ENCODE measurements around the gene ZNF142.

DNA sequence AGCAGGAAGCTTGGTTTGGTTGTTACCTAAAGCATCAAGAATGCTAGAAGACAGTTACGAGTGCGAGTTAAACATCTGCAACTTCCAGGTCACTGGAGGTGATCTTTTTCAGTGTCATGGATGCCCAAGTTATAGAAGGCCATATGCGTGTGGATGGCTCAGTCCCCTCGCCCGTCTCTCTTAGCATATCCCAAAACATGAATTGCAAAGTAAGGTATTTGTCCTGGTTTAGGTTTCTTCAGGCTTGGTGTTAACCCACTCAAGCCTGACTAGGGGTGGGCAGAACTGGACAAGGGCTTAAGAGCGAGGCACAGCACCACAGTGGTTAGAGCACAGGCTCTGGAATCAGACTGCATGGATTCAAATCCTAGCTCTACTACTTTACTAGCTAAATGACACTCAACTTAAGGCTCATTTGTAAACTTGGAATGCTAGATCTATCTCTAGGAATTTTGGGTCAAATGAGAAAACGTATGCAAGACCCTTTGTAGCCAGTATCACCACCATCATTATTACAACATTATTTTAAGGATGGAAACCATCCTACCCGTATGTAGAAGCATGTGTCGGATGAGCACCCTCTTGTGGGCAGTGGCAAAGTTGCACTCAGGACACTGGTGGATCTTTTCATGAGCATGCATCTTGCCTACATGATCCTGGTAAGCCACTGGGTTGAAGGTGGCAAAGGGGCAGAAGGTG lies 11.2 kb downstream of the ZNF142 start:
- TF ChIP-seq EHF (CRISPR knock-in tag; IDR thresholded peaks at IDR 0.05) (no peak), HDAC2 (IDR thresholded peaks at IDR 0.05) (no peak), ZSCAN20 (CRISPR knock-in tag; IDR thresholded peaks at IDR 0.05) (no peak), POLR2A (IDR thresholded peaks at IDR 0.05; ENCODE audit: low read length) (no peak)
- TF ChIP-seq, protein P1, sequence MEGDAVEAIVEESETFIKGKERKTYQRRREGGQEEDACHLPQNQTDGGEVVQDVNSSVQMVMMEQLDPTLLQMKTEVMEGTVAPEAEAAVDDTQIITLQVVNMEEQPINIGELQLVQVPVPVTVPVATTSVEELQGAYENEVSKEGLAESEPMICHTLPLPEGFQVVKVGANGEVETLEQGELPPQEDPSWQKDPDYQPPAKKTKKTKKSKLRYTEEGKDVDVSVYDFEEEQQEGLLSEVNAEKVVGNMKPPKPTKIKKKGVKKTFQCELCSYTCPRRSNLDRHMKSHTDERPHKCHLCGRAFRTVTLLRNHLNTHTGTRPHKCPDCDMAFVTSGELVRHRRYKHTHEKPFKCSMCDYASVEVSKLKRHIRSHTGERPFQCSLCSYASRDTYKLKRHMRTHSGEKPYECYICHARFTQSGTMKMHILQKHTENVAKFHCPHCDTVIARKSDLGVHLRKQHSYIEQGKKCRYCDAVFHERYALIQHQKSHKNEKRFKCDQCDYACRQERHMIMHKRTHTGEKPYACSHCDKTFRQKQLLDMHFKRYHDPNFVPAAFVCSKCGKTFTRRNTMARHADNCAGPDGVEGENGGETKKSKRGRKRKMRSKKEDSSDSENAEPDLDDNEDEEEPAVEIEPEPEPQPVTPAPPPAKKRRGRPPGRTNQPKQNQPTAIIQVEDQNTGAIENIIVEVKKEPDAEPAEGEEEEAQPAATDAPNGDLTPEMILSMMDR (IDR thresholded peaks at IDR 0.05), result peak; percentile 82
- TF ChIP-seq, protein P2, sequence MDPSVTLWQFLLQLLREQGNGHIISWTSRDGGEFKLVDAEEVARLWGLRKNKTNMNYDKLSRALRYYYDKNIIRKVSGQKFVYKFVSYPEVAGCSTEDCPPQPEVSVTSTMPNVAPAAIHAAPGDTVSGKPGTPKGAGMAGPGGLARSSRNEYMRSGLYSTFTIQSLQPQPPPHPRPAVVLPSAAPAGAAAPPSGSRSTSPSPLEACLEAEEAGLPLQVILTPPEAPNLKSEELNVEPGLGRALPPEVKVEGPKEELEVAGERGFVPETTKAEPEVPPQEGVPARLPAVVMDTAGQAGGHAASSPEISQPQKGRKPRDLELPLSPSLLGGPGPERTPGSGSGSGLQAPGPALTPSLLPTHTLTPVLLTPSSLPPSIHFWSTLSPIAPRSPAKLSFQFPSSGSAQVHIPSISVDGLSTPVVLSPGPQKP (IDR thresholded peaks at IDR 0.05; ENCODE audit: low read depth, low read length), result no peak
